ENCODE results near the gene TSC22D2.

TSC22D2 gene

DNA sequence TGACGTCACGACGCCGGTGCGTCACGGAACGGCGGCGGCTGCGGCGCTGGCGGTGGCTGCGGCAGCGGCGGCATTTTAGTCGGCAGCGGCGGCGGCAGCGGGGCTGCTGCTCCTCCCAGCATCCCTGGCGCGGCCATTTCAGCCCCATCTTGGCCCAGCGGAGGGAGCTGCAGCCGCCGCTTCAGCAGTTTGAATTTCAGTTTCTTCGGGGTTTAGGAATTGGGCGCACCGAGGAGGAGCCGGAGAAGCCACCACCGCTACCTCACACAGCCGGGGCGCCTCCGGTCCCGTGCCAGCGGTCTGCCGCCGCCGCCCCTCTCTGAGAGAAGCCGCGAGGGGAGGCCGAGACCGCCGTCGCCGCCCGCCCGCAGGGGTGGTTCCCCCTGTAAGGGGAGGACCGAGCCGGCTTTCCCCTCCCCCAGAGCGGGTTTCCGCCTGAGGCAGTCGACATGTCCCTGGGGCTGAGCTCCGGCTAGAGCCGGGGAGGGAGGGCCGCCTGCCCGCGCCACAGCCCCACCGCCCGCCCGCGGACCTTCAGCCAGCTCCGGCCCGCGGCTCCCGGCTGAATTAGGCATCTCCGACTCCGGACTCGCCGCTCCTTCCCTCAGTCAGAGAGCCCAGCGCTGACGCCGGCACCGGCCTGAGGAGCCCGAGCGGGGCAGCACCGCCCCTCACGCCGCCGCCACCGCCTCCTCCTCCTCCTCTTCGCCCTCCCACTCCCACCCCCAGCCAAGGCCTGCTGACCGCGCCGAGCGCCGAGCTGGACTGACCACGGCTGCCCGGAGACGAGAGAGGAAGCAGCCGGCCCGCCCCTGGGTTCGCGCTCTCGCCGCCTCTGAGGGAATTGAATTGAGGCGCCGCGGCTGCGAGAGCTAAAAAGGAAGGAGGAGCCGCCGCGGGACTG, at the start of gene TSC22D2:
TSC22D2 (plus strand) TSS at position 78 of the 904 bp plus-strand sequence. CDS start 1,053 bp downstream, outside the sequence.
- peaks cover 36% of the 10 kb centered on the region for H3K4me1 Mint-ChIP-seq (ENCODE audit: low read depth)
- peak within 1 kb of the TSS; percentile 93 for H3K4me3 Mint-ChIP-seq
- no peaks in the 10 kb centered on the region for H3K9me3 Mint-ChIP-seq (ENCODE audit: low read depth)
- peaks cover 7% of the 10 kb centered on the region for H3K36me3 Mint-ChIP-seq
- no peaks in the 10 kb centered on the region for H3K27me3 Mint-ChIP-seq
- peak within 1 kb of the TSS; percentile 98 for H3K27ac Mint-ChIP-seq

- Mint-ChIP-seq H3K36me3 (no peaks in the 10 kb centered on the region), H3K27me3 (no peaks in the 10 kb centered on the region), H3K4me1 (ENCODE audit: low read depth) (no peaks in the 10 kb centered on the region), H3K9me3 (ENCODE audit: low read depth) (no peaks in the 10 kb centered on the region), H3K4me3 (no peak overlapping the region), H3K27ac (no peak overlapping the region)
These were observed 48.7 kb upstream of the TSC22D2 start for GRCh38 chr3:150359381-150359780.

GRCh38 chr3:150360966-150361365, 47.1 kb upstream of the TSC22D2 start:
- Mint-ChIP-seq H3K27me3 (no peaks in the 10 kb centered on the region), H3K36me3 (no peaks in the 10 kb centered on the region), H3K4me1 (ENCODE audit: low read depth) (no peaks in the 10 kb centered on the region), H3K4me3 (no peak overlapping the region), H3K27ac (no peak overlapping the region), H3K9me3 (ENCODE audit: low read depth) (no peaks in the 10 kb centered on the region)

DNA sequence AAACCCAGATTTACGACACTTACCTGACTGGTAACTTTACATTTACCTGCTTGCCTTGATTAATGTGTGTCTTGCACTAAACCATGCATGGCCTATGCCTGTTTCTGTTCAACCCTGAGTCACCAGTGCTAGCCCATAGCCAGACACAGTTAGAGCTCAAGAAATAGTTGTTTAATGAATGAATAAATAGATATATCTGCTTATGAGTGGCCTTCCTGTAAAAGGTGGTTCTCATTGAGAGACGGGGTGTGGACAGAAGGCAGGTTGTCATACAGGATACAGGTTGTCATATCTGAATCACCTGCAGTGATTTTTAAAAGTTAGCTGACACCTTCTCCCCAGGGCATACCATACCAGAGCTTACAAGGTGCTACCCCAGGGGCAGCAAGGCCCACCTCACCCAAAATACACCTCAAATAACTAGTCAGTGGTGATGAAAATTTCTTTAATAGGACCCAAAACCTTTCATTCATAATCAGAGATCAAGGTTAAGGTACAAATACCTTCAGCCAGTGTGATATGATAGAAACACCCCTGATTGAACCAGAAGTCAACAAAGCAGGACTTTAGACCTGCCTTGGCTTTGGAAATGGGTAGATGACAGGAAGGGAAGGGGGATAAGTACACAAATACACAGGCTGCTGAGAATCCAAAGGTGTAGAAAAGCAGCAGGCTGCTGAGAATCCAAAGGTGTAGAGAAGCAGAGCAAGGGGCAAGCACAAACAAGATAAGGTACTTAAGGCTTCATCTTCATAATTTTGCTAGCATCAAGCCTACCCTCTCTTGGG, 45.4 kb upstream of the TSC22D2 start:
- H3K36me3 Mint-ChIP-seq, result no peaks in the 10 kb centered on the region
- no peak overlapping the region for H3K4me3 Mint-ChIP-seq
- no peaks in the 10 kb centered on the region for H3K4me1 Mint-ChIP-seq (ENCODE audit: low read depth)
- no peak overlapping the region for H3K27ac Mint-ChIP-seq
- no peaks in the 10 kb centered on the region for H3K27me3 Mint-ChIP-seq
- H3K9me3 Mint-ChIP-seq (ENCODE audit: low read depth), result no peaks in the 10 kb centered on the region

DNA sequence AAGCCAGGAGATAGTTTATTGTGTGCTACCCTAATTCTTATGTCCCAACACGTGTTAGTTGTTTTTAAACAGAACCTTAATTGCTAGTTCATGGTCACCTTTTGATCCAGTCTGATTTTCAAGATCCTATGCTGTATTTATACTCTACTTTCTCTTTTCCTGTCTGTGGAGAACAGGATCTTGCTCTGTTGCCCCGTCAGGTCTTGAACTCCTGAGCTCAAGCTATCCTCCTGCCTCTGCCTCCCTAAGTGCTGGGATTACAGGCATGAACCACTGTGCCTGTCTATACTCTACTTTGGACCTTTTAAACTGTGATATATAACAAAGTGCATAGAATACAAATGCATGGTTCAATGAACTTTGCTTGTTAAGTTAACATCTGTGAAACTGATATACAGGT, 44.7 kb upstream of the TSC22D2 start:
- Mint-ChIP-seq H3K4me3 (no peak overlapping the region), H3K36me3 (no peaks in the 10 kb centered on the region), H3K27me3 (no peaks in the 10 kb centered on the region), H3K27ac (no peak overlapping the region), H3K9me3 (ENCODE audit: low read depth) (no peaks in the 10 kb centered on the region), H3K4me1 (ENCODE audit: low read depth) (no peaks in the 10 kb centered on the region)

- no peak overlapping the region for H3K27ac Mint-ChIP-seq
- no peak overlapping the region for H3K4me3 Mint-ChIP-seq
- no peaks in the 10 kb centered on the region for H3K9me3 Mint-ChIP-seq (ENCODE audit: low read depth)
- peaks cover 4% of the 10 kb centered on the region for H3K27me3 Mint-ChIP-seq
- H3K36me3 Mint-ChIP-seq, result no peaks in the 10 kb centered on the region
- H3K4me1 Mint-ChIP-seq (ENCODE audit: low read depth), result no peaks in the 10 kb centered on the region
These were observed 42.9 kb upstream of the TSC22D2 start for GRCh38 chr3:150365132-150365604.

GRCh38 chr3:150367757-150368156, 40.3 kb upstream of the TSC22D2 start:
- H3K27me3 Mint-ChIP-seq, result peaks cover 5% of the 10 kb centered on the region
- no peak overlapping the region for H3K27ac Mint-ChIP-seq
- H3K9me3 Mint-ChIP-seq (ENCODE audit: low read depth), result no peaks in the 10 kb centered on the region
- no peaks in the 10 kb centered on the region for H3K36me3 Mint-ChIP-seq
- peaks cover 2% of the 10 kb centered on the region for H3K4me1 Mint-ChIP-seq (ENCODE audit: low read depth)
- H3K4me3 Mint-ChIP-seq, result no peak overlapping the region

- Mint-ChIP-seq H3K27me3 (peaks cover 5% of the 10 kb centered on the region), H3K4me3 (no peak overlapping the region), H3K9me3 (ENCODE audit: low read depth) (no peaks in the 10 kb centered on the region), H3K4me1 (ENCODE audit: low read depth) (peaks cover 5% of the 10 kb centered on the region), H3K36me3 (no peaks in the 10 kb centered on the region), H3K27ac (no peak overlapping the region)
These were observed 37.9 kb upstream of the TSC22D2 start for GRCh38 chr3:150370122-150370602.

GRCh38 chr3:150370999-150371398, 37.1 kb upstream of the TSC22D2 start:
- H3K36me3 Mint-ChIP-seq, result no peaks in the 10 kb centered on the region
- peaks cover 5% of the 10 kb centered on the region for H3K27me3 Mint-ChIP-seq
- no peaks in the 10 kb centered on the region for H3K9me3 Mint-ChIP-seq (ENCODE audit: low read depth)
- no peak overlapping the region for H3K27ac Mint-ChIP-seq
- H3K4me1 Mint-ChIP-seq (ENCODE audit: low read depth), result peaks cover 5% of the 10 kb centered on the region
- H3K4me3 Mint-ChIP-seq, result no peak overlapping the region

- Mint-ChIP-seq H3K9me3 (ENCODE audit: low read depth) (no peaks in the 10 kb centered on the region), H3K4me3 (no peak overlapping the region), H3K36me3 (no peaks in the 10 kb centered on the region), H3K27ac (no peak overlapping the region), H3K27me3 (peaks cover 5% of the 10 kb centered on the region), H3K4me1 (ENCODE audit: low read depth) (peaks cover 5% of the 10 kb centered on the region)
These were observed 36.3 kb upstream of the TSC22D2 start for GRCh38 chr3:150371741-150372254.

DNA sequence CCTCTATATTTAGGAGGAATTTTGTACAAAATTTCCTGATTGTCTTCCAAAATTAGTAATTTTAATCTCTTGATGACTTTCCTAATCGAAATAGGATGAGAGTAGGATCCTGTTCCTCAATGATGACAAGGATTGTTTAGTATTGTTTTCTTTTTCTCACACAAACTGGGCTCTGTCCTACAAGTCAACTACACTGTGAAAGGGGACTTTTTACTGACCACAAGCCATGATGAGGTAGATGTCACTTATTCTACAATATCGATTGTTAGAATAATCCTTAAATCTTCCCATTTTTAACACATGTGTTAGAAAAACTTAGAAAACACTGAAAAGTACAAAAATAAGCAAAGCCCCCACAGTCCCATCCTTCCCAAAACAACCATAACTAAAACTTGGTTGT, 35.8 kb upstream of the TSC22D2 start:
- Mint-ChIP-seq H3K27me3 (peaks cover 5% of the 10 kb centered on the region), H3K36me3 (no peaks in the 10 kb centered on the region), H3K27ac (no peak overlapping the region), H3K9me3 (ENCODE audit: low read depth) (no peaks in the 10 kb centered on the region), H3K4me3 (no peak overlapping the region), H3K4me1 (ENCODE audit: low read depth) (peaks cover 5% of the 10 kb centered on the region)

GRCh38 chr3:150372722-150373121, 35.4 kb upstream of the TSC22D2 start:
- Mint-ChIP-seq H3K4me3 (no peak overlapping the region), H3K36me3 (no peaks in the 10 kb centered on the region), H3K9me3 (ENCODE audit: low read depth) (no peaks in the 10 kb centered on the region), H3K4me1 (ENCODE audit: low read depth) (peaks cover 5% of the 10 kb centered on the region), H3K27me3 (peaks cover 5% of the 10 kb centered on the region), H3K27ac (no peak overlapping the region)

- Mint-ChIP-seq H3K27ac (no peak overlapping the region), H3K4me3 (peak overlapping the region; percentile 8), H3K27me3 (peaks cover 5% of the 10 kb centered on the region), H3K36me3 (no peaks in the 10 kb centered on the region), H3K9me3 (ENCODE audit: low read depth) (no peaks in the 10 kb centered on the region), H3K4me1 (ENCODE audit: low read depth) (peaks cover 5% of the 10 kb centered on the region)
These were observed 34.7 kb upstream of the TSC22D2 start for GRCh38 chr3:150373234-150373875.

DNA sequence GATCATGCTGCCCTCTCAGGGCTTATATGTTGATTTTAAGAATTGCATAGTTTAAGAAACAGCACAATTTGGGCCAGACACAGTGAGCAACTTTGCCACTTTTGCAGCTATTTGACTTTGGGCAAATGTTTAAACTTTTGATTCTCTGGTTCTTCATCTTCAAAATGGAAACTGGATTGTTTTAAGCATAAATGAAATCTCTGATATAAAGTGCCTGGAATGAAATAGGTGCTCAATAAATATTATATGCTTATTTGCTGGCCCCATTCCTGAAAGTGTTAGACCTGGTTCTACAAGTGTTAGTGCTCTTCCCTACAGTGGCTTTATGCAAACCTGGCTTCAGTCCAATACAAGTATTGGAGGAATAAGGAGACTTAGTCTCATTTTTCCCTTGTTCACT, 33.1 kb upstream of the TSC22D2 start:
- Mint-ChIP-seq H3K27me3 (peaks cover 3% of the 10 kb centered on the region), H3K36me3 (no peaks in the 10 kb centered on the region), H3K4me1 (ENCODE audit: low read depth) (peaks cover 5% of the 10 kb centered on the region)

More for the DNA sequence above, 33.1 kb upstream of the TSC22D2 start:
- no peak overlapping the region for H3K27ac Mint-ChIP-seq
- no peaks in the 10 kb centered on the region for H3K9me3 Mint-ChIP-seq (ENCODE audit: low read depth)
- no peak overlapping the region for H3K4me3 Mint-ChIP-seq
